ENCODE results near the gene SLMAP. TPM values are rescaled to one million over a fixed set of nuclear protein-coding genes. Genes with fewer than 3 reads are reported as not detected.
"Not testable (repeated sequence)": the region's sequence is repeated elsewhere in the genome, so short reads cannot be mapped to it uniquely, and the experiment has no call there.

SLMAP gene
- total and polyA plus RNA-seq, 2 donors (not counting 1 experiment from before 2014, with no cell fraction given) = 9.7 to 67.2 TPM

DNA sequence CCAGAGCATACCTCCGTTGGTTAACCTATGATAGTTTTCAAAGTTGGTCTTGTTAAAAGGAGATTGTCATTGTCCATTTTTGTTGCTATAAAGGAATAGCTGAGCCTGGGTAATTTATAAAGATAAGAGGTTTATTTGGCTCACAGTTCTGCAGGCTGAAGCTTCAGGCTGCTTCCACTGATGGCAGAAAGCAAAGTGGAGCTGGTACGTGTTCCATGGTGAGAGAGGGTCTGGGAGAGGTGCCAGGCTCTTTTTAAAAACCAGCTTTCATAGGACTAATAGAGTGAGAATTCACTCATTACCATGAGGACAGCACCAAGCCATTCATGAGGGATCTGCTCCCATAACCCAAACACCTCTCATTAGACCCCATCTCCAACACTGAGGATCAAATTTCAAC lies 107.3 kb downstream of the SLMAP start:
- Histone ChIP-seq H3K79me2 (ENCODE audit: control insufficient read depth, insufficient read depth, low read length) (no peaks in the 10 kb centered on the region), H3K9ac (ENCODE audit: low read length) (no peak overlapping the region), H3K27ac (ENCODE audit: low read length in 2 of 2) (no peak overlapping the region), H3K4me3 (ENCODE audit: control extremely low read depth in 1 of 5, extremely low read depth in 1 of 5, insufficient read depth in 1 of 5, low read depth in 2 of 5, low read length in 4 of 5) (no peak overlapping the region), H3K27me3 (replicated peaks in 1 of 4; ENCODE audit: control extremely low read depth in 1 of 4, control insufficient read depth in 3 of 4, insufficient read depth in 4 of 4, low read length in 3 of 4) (no peaks in the 10 kb centered on the region), H3K9me3 (ENCODE audit: control extremely low read depth in 1 of 3, control insufficient read depth in 2 of 3, insufficient read depth in 1 of 3, low read length in 2 of 3) (no peaks in the 10 kb centered on the region), H3K4me2 (replicated peaks; ENCODE audit: low read depth, low read length, poor library complexity, severe bottlenecking) (no peak overlapping the region), H2AFZ (ENCODE audit: insufficient read depth, low read depth, low read length, poor library complexity, severe bottlenecking) (no peak overlapping the region), H4K20me1 (ENCODE audit: control insufficient read depth, insufficient read depth, low read length, poor library complexity, severe bottlenecking) (no peaks in the 10 kb centered on the region), H3K4me1 (ENCODE audit: control insufficient read depth in 2 of 2, insufficient read depth in 2 of 2, low read length in 2 of 2) (no peaks in the 10 kb centered on the region), H3K36me3 (replicated peaks in 1 of 2; ENCODE audit: control extremely low read depth in 1 of 2, control insufficient read depth in 1 of 2, extremely low read depth in 1 of 2, insufficient read depth in 2 of 2, low read length in 1 of 2) (peaks cover 13 to 28% of the 10 kb centered on the region in 2 experiments)
- CTCF ChIA-PET = no interaction called here
- no peak for ATAC-seq (ENCODE audit: low read depth)
- Mint-ChIP-seq H3K9me3 (ENCODE audit: insufficient read depth) (no peaks in the 10 kb centered on the region), H3K4me3 (no peak overlapping the region), H3K27me3 (no peaks in the 10 kb centered on the region), H3K4me1 (no peaks in the 10 kb centered on the region), H3K27ac (no peak overlapping the region)
- no peak for TF ChIP-seq EZH2 (IDR thresholded peaks at IDR 0.05; ENCODE audit: borderline replicate concordance, insufficient read depth, low read depth, low read length, poor library complexity, severe bottlenecking)
- TF ChIP-seq, protein P1, sequence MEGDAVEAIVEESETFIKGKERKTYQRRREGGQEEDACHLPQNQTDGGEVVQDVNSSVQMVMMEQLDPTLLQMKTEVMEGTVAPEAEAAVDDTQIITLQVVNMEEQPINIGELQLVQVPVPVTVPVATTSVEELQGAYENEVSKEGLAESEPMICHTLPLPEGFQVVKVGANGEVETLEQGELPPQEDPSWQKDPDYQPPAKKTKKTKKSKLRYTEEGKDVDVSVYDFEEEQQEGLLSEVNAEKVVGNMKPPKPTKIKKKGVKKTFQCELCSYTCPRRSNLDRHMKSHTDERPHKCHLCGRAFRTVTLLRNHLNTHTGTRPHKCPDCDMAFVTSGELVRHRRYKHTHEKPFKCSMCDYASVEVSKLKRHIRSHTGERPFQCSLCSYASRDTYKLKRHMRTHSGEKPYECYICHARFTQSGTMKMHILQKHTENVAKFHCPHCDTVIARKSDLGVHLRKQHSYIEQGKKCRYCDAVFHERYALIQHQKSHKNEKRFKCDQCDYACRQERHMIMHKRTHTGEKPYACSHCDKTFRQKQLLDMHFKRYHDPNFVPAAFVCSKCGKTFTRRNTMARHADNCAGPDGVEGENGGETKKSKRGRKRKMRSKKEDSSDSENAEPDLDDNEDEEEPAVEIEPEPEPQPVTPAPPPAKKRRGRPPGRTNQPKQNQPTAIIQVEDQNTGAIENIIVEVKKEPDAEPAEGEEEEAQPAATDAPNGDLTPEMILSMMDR (IDR thresholded peaks at IDR 0.05) = no peak
- intact Hi-C loops (cut with micrococcal nuclease) = no loop called here
- no peak for DNase-seq
- POLR2A ChIA-PET = no interaction called here
- WGBS (ENCODE audit: insufficient coverage) = 100% methylated on average over 1 of the region's 2 CpGs

DNA sequence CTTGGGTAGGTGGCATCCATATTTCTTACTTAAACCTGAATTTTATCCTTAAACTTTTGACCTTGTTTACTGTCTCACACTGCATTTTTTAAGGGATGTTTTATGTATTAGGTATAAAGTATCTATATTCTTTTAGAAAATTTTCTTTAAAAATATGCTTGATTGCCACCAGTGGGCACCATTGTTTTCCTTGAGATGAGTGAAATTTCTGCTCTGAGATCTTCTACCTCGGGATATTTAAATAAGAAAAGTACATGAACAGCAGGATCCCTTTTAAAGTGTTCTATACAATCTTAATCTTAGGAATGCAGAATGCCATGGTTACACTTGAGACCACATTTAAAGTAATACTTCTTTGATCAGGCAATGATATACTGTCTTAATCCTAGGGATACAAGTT lies 108.7 kb downstream of the SLMAP start:
- no peaks in the 10 kb centered on the region for H3K79me2 ChIP-seq (ENCODE audit: control insufficient read depth, insufficient read depth, low read length)
- POLR2A ChIA-PET = no interaction called here
- H3K9me3 ChIP-seq (ENCODE audit: control extremely low read depth in 1 of 3, control insufficient read depth in 2 of 3, insufficient read depth in 1 of 3, low read length in 2 of 3) = no peaks in the 10 kb centered on the region
- TF ChIP-seq, protein P1 (IDR thresholded peaks at IDR 0.05) = no peak
- TF ChIP-seq EZH2 (IDR thresholded peaks at IDR 0.05; ENCODE audit: borderline replicate concordance, insufficient read depth, low read depth, low read length, poor library complexity, severe bottlenecking) = no peak
- H3K4me1 ChIP-seq (ENCODE audit: control insufficient read depth in 2 of 2, insufficient read depth in 2 of 2, low read length in 2 of 2) = no peaks in the 10 kb centered on the region
- no peak overlapping the region for H3K9ac ChIP-seq (ENCODE audit: low read length)
- H3K4me3 ChIP-seq (ENCODE audit: control extremely low read depth in 1 of 5, extremely low read depth in 1 of 5, insufficient read depth in 1 of 5, low read depth in 2 of 5, low read length in 4 of 5) = no peak overlapping the region
- CTCF ChIA-PET = interaction anchor here (1.0 to 1.1 kb wide), 2 partner anchors 12 to 766 kb away, joined by 3 read pairs; no protein-coding TSS in a partner anchor
- ATAC-seq (ENCODE audit: low read depth) (no peak), DNase-seq (no peak)
- H3K36me3 ChIP-seq (replicated peaks in 1 of 2; ENCODE audit: control extremely low read depth in 1 of 2, control insufficient read depth in 1 of 2, extremely low read depth in 1 of 2, insufficient read depth in 2 of 2, low read length in 1 of 2) = peaks cover 10 to 29% of the 10 kb centered on the region in 2 experiments
- Mint-ChIP-seq H3K27me3 (no peaks in the 10 kb centered on the region), H3K9me3 (ENCODE audit: insufficient read depth) (no peaks in the 10 kb centered on the region), H3K27ac (no peak overlapping the region), H3K4me3 (no peak overlapping the region), H3K4me1 (no peaks in the 10 kb centered on the region)
- no peak overlapping the region for H3K4me2 ChIP-seq (replicated peaks; ENCODE audit: low read depth, low read length, poor library complexity, severe bottlenecking)
- no peak overlapping the region for H2AFZ ChIP-seq (ENCODE audit: insufficient read depth, low read depth, low read length, poor library complexity, severe bottlenecking)
- no peak overlapping the region for H3K27ac ChIP-seq (ENCODE audit: low read length in 2 of 2)
- H3K27me3 ChIP-seq (replicated peaks in 1 of 4; ENCODE audit: control extremely low read depth in 1 of 4, control insufficient read depth in 3 of 4, insufficient read depth in 4 of 4, low read length in 3 of 4) = no peaks in the 10 kb centered on the region
- no CpG with 5 or more reads among the region's 1 CpG for WGBS (ENCODE audit: insufficient coverage)
- intact Hi-C loops (cut with micrococcal nuclease) = no loop called here
- no peaks in the 10 kb centered on the region for H4K20me1 ChIP-seq (ENCODE audit: control insufficient read depth, insufficient read depth, low read length, poor library complexity, severe bottlenecking)

- intact Hi-C loops (cut with micrococcal nuclease); H3K27me3 ChIP-seq (replicated peaks in 1 of 4; ENCODE audit: control extremely low read depth in 1 of 4, control insufficient read depth in 3 of 4, insufficient read depth in 4 of 4, low read length in 3 of 4); H3K79me2 ChIP-seq (ENCODE audit: control insufficient read depth, insufficient read depth, low read length); H3K27me3 Mint-ChIP-seq; H3K4me1 ChIP-seq (ENCODE audit: control insufficient read depth in 2 of 2, insufficient read depth in 2 of 2, low read length in 2 of 2); DNase-seq; H3K9me3 ChIP-seq (ENCODE audit: control extremely low read depth in 1 of 3, control insufficient read depth in 2 of 3, insufficient read depth in 1 of 3, low read length in 2 of 3); H3K27ac Mint-ChIP-seq; ATAC-seq (ENCODE audit: low read depth); H3K9me3 Mint-ChIP-seq (ENCODE audit: insufficient read depth); H3K4me1 Mint-ChIP-seq; H3K4me2 ChIP-seq (replicated peaks; ENCODE audit: low read depth, low read length, poor library complexity, severe bottlenecking); H3K9ac ChIP-seq (ENCODE audit: low read length); H4K20me1 ChIP-seq (ENCODE audit: control insufficient read depth, insufficient read depth, low read length, poor library complexity, severe bottlenecking); POLR2A ChIA-PET; H2AFZ ChIP-seq (ENCODE audit: insufficient read depth, low read depth, low read length, poor library complexity, severe bottlenecking); CTCF ChIA-PET; H3K4me3 ChIP-seq (ENCODE audit: control extremely low read depth in 1 of 5, extremely low read depth in 1 of 5, insufficient read depth in 1 of 5, low read depth in 2 of 5, low read length in 4 of 5); H3K4me3 Mint-ChIP-seq; H3K27ac ChIP-seq (ENCODE audit: low read length in 2 of 2): not testable (repeated sequence)
- peaks cover 16 to 27% of the 10 kb centered on the region in 2 experiments for H3K36me3 ChIP-seq (replicated peaks in 1 of 2; ENCODE audit: control extremely low read depth in 1 of 2, control insufficient read depth in 1 of 2, extremely low read depth in 1 of 2, insufficient read depth in 2 of 2, low read length in 1 of 2)
- no CpG with 5 or more reads among the region's 1 CpG for WGBS (ENCODE audit: insufficient coverage)
Observed at GRCh38 chr3:57869110-57869509, 113.0 kb downstream of the SLMAP start.

All from B cell (primary cell).